Cardiac muscle cell (in vitro differentiated cells and primary cell): ENCODE results near the gene DOK6. TPM values are rescaled to one million over a fixed set of nuclear protein-coding genes. Genes with fewer than 3 reads are reported as not detected.

Experiments used
- DNase-seq, 2 donors: peaks; one replicate each; pipeline versions ENCODE4 v3.0.0 to v3.0.0-alpha.2; 2010 to 2017; ENCODE audit warnings: low read depth in 1 of 2, low spot score in 1 of 2
- H3K27ac ChIP-seq: fragments of 200-600 bp; sonication (generic); 2 replicates; pipeline ENCODE4 v1.5.1; 2016
- H3K27me3 ChIP-seq: fragments of 200-600 bp; sonication (generic); 2 replicates; pipeline ENCODE4 v1.6.0; 2016; ENCODE audit warnings: control low read depth
- H3K36me3 ChIP-seq: fragments of 200-600 bp; sonication (generic); 2 replicates; pipeline ENCODE4 v1.5.1; 2016; ENCODE audit warnings: control low read depth
- H3K4me1 ChIP-seq: fragments of 200-600 bp; sonication (generic); 2 replicates; pipeline ENCODE4 v1.8.1; 2017; ENCODE audit warnings: low read depth, mild to moderate bottlenecking, mixed run types
- H3K4me3 ChIP-seq: fragments of 200-600 bp; sonication (generic); 2 replicates; pipeline ENCODE4 v1.5.1; 2016; ENCODE audit warnings: mild to moderate bottlenecking
- H3K9me3 ChIP-seq: fragments of 200-600 bp; sonication (generic); 2 replicates; pipeline ENCODE4 v1.5.1; 2017; ENCODE audit warnings: low read depth, mild to moderate bottlenecking, control low read depth
- CTCF ChIP-seq: IDR thresholded peaks from 2 replicates; pipeline ENCODE4 v1.5.1; 2012; ENCODE audit warnings: low read depth, mild to moderate bottlenecking, low read length
- polyA plus RNA-seq: library from polyadenylated mRNA; unstranded; fragments of >200 nt; fragmentation: Nextera tagmentation; extraction: Ambion mirVana; gene quantifications from 2 replicates; pipeline ENCODE4 v1.2.1, GENCODE V29; 2016
- total RNA-seq: library from RNA; depleted of rRNA; stranded (reverse); fragments of >200 nt; gene quantifications from 2 replicates; pipeline ENCODE4 v1.2.3, GENCODE V29; 2016

DOK6 gene
- total and polyA plus RNA-seq, 2 experiments from 2014 or later: 13.2 to 13.9 TPM

- H3K27me3 ChIP-seq: no peaks in the 10 kb centered on the region
- no peak for TF ChIP-seq CTCF
- no peaks in the 10 kb centered on the region for H3K9me3 ChIP-seq
- H3K4me1 ChIP-seq: no peaks in the 10 kb centered on the region
- H3K27ac ChIP-seq: no peak overlapping the region
- no peak overlapping the region for H3K4me3 ChIP-seq
- DNase-seq: peak in 1 of 2 donors; percentile 77
- H3K36me3 ChIP-seq: no peaks in the 10 kb centered on the region
These were observed 179.4 kb downstream of the DOK6 start for GRCh38 chr18:69580107-69580506.

- no peaks in the 10 kb centered on the region for H3K9me3 ChIP-seq
- peaks cover 4% of the 10 kb centered on the region for H3K4me1 ChIP-seq
- no peaks in the 10 kb centered on the region for H3K27me3 ChIP-seq
- no peak for TF ChIP-seq CTCF
- H3K27ac ChIP-seq: no peak overlapping the region
- no peak for DNase-seq
- H3K36me3 ChIP-seq: no peaks in the 10 kb centered on the region
- no peak overlapping the region for H3K4me3 ChIP-seq
These were observed 183.7 kb downstream of the DOK6 start for GRCh38 chr18:69584429-69584828.

DNA sequence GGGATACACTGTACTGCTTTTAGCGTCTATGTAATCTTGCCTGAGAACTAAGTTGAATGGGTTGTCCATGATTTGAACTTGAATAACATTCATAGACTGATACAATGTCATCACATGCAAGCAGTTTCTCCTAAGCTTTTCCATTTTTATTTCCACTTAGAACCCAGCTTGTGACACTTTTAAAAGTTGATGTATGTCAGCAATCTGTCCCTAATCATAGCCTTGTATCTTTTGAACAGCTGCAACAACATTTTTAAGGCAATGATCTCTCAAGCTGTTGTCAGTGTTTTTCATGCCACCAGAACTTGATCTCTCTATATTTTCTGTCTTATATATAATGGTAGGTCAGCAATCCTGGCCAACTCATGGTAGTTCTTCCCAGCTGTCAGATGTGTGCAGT is 185.0 kb downstream of the DOK6 start:
- Histone ChIP-seq H3K27ac (no peak overlapping the region), H3K36me3 (no peaks in the 10 kb centered on the region), H3K9me3 (no peaks in the 10 kb centered on the region), H3K27me3 (no peaks in the 10 kb centered on the region), H3K4me1 (peaks cover 4% of the 10 kb centered on the region), H3K4me3 (no peak overlapping the region)
- no peak for TF ChIP-seq CTCF
- DNase-seq: no peak

DNA sequence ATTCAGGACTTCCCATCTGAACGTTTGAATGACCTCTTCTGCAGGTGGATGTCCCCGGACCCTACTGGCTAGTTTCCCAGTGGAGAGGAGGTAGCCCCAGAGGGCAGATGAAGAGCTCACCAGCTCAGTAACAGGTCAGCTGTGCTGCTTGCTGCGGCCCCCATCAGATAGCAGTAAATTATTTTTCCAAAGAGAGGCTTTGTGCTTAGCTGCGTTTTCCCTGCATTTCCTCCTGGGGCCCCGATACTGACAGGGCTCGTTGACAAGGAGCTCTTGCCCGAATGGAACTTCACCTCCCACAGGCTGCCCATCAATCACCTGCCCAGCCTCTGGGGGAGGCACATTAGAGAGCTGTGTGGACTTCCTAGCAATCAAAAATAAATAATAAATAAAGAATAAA is 185.8 kb downstream of the DOK6 start:
- peaks cover 4% of the 10 kb centered on the region for H3K4me1 ChIP-seq

GRCh38 chr18:69588301-69588700 is 187.6 kb downstream of the DOK6 start:
- peak; percentile 17 for TF ChIP-seq CTCF
- peak in 1 of 2 donors; percentile 42 for DNase-seq

More for the DNA sequence above, 185.8 kb downstream of the DOK6 start:
- no peak for DNase-seq
- no peaks in the 10 kb centered on the region for H3K36me3 ChIP-seq
- H3K9me3 ChIP-seq: no peaks in the 10 kb centered on the region
- no peak overlapping the region for H3K4me3 ChIP-seq
- no peak for TF ChIP-seq CTCF
- no peak overlapping the region for H3K27ac ChIP-seq
- no peaks in the 10 kb centered on the region for H3K27me3 ChIP-seq

DNA sequence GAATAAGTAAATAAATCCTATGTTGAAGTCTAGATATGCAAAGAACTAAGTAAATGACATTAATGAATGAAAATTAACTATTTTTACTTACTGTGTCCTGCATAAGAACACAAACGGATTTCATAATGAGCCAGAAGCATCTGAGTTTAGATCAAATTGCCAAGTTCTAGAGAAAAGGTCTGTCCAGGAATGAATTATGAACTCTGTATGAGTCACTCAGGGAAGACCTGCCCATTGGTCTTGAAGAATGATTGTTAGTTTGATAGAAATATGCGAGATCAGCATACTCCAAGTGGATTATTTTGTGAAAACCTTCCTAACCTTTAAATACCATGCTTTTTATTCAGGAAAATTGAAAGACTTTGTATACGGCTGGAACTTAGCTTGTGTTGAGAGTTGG is 189.5 kb downstream of the DOK6 start:
- H3K4me3 ChIP-seq: no peak overlapping the region
- DNase-seq: no peak
- no peaks in the 10 kb centered on the region for H3K36me3 ChIP-seq
- peaks cover 4% of the 10 kb centered on the region for H3K4me1 ChIP-seq
- H3K27ac ChIP-seq: no peak overlapping the region
- no peak for TF ChIP-seq CTCF
- no peaks in the 10 kb centered on the region for H3K9me3 ChIP-seq
- no peaks in the 10 kb centered on the region for H3K27me3 ChIP-seq

More at GRCh38 chr18:69588301-69588700, 187.6 kb downstream of the DOK6 start:
- Histone ChIP-seq H3K27ac (no peak overlapping the region), H3K27me3 (no peaks in the 10 kb centered on the region), H3K9me3 (no peaks in the 10 kb centered on the region), H3K4me3 (no peak overlapping the region), H3K36me3 (no peaks in the 10 kb centered on the region), H3K4me1 (peaks cover 4% of the 10 kb centered on the region)
